ENCODE data around the gene AP1S3.

The AP1S3 gene

GRCh38 chr2:223837287-223838061 lies at the start of gene AP1S3:
Gene AP1S3 (minus strand): TSS chr2:223837582. CDS start chr2:223837450, 132 bp downstream.
- in situ Hi-C loops (cut with MboI; ENCODE audit: low pct_unique_long_range_greater_than_20kb, low sequenced_read_pairs, unreplicated experiment): loop anchor here (10.0 kb wide), 1 partner anchor 53 kb away; no protein-coding TSS in a partner anchor
- TF ChIP-seq, protein P1, sequence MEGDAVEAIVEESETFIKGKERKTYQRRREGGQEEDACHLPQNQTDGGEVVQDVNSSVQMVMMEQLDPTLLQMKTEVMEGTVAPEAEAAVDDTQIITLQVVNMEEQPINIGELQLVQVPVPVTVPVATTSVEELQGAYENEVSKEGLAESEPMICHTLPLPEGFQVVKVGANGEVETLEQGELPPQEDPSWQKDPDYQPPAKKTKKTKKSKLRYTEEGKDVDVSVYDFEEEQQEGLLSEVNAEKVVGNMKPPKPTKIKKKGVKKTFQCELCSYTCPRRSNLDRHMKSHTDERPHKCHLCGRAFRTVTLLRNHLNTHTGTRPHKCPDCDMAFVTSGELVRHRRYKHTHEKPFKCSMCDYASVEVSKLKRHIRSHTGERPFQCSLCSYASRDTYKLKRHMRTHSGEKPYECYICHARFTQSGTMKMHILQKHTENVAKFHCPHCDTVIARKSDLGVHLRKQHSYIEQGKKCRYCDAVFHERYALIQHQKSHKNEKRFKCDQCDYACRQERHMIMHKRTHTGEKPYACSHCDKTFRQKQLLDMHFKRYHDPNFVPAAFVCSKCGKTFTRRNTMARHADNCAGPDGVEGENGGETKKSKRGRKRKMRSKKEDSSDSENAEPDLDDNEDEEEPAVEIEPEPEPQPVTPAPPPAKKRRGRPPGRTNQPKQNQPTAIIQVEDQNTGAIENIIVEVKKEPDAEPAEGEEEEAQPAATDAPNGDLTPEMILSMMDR (IDR thresholded peaks at IDR 0.05; ENCODE audit: extremely low read depth, insufficient read depth, missing control alignments): peak; percentile 44
- peak; percentile 94 for DNase-seq (ENCODE audit: low spot score)

GRCh38 chr2:223887127-223887526 lies 49.7 kb upstream of the AP1S3 start:
- TF ChIP-seq, protein P1 (IDR thresholded peaks at IDR 0.05; ENCODE audit: extremely low read depth, insufficient read depth, missing control alignments): no peak
- DNase-seq (ENCODE audit: low spot score): no peak
- in situ Hi-C loops (cut with MboI; ENCODE audit: low pct_unique_long_range_greater_than_20kb, low sequenced_read_pairs, unreplicated experiment): no loop called here

- DNase-seq (ENCODE audit: low spot score): no peak
- TF ChIP-seq, protein P1 (IDR thresholded peaks at IDR 0.05; ENCODE audit: extremely low read depth, insufficient read depth, missing control alignments): no peak
- in situ Hi-C loops (cut with MboI; ENCODE audit: low pct_unique_long_range_greater_than_20kb, low sequenced_read_pairs, unreplicated experiment): no loop called here
Measured at GRCh38 chr2:223886726-223887125, 49.3 kb upstream of the AP1S3 start.

DNA sequence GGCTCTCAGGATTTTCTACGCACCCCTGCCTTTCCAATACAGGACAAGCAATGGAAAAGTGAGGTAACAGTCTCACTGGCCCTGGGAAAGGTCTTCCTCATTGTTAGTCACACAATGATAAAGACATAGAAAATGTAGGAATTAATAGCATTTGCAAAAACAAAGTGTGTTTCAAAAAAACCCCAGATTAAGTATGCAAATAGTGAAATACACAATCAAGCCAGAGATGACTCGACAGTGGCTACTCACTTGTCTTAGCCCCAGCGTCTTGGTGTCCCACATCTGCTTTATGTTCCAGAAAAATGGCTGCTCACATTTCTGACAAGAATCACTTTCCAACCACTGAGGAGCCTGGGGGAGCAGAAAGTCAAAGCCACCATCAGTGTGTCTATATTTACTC lies 47.0 kb upstream of the AP1S3 start:
- in situ Hi-C loops (cut with MboI; ENCODE audit: low pct_unique_long_range_greater_than_20kb, low sequenced_read_pairs, unreplicated experiment): no loop called here
- peak; percentile 36 for DNase-seq (ENCODE audit: low spot score)
- TF ChIP-seq, protein P1 (IDR thresholded peaks at IDR 0.05; ENCODE audit: extremely low read depth, insufficient read depth, missing control alignments): no peak

- no peak for DNase-seq (ENCODE audit: low spot score)
- TF ChIP-seq, protein P1 (IDR thresholded peaks at IDR 0.05; ENCODE audit: extremely low read depth, insufficient read depth, missing control alignments): no peak
- in situ Hi-C loops (cut with MboI; ENCODE audit: low pct_unique_long_range_greater_than_20kb, low sequenced_read_pairs, unreplicated experiment): no loop called here
Measured at GRCh38 chr2:223882715-223883114, 45.3 kb upstream of the AP1S3 start.

DNA sequence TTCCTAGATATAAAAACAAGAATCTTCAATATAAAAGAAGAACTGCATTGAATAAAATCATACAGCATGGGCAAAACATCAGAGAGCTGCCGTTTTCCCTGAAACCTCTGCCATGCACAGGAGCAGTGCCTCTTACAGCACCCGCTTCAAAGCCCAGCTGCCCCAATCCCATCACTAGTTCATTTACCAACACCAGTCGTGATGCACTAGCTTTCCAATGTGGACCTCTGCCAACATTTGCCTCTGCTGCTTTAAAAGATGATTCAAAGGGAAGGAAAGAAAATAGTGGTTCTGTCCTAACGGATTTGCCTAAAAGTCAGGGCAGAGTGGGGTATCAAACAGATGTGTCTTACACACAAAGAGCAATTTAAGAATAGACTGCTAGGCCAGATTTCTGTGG lies 43.4 kb upstream of the AP1S3 start:
- in situ Hi-C loops (cut with MboI; ENCODE audit: low pct_unique_long_range_greater_than_20kb, low sequenced_read_pairs, unreplicated experiment): no loop called here
- TF ChIP-seq, protein P1 (IDR thresholded peaks at IDR 0.05; ENCODE audit: extremely low read depth, insufficient read depth, missing control alignments): no peak
- DNase-seq (ENCODE audit: low spot score): no peak

Data from GM13977 (cell line).